Choroid plexus epithelial cell (primary cell): ENCODE results near the gene DAB1.

Source experiments
- DNase-seq: peaks from one replicate; pipeline ENCODE4 v3.0.0-alpha.2; 2010; ENCODE audit warnings: low read depth
- H3K4me3 ChIP-seq: 2 replicates; pipeline ENCODE4 v1.5.1; 2011; ENCODE audit warnings: low read depth, mild to moderate bottlenecking, control low read depth, low read length, moderate library complexity
- TF ChIP-seq, protein P1 (sequence below): conservative IDR thresholded peaks from 2 replicates; pipeline ENCODE4 v1.5.1; 2011; ENCODE audit warnings: low read depth, mild to moderate bottlenecking, control low read depth, inconsistent platforms, low read length, moderate library complexity

DAB1 gene

DNA sequence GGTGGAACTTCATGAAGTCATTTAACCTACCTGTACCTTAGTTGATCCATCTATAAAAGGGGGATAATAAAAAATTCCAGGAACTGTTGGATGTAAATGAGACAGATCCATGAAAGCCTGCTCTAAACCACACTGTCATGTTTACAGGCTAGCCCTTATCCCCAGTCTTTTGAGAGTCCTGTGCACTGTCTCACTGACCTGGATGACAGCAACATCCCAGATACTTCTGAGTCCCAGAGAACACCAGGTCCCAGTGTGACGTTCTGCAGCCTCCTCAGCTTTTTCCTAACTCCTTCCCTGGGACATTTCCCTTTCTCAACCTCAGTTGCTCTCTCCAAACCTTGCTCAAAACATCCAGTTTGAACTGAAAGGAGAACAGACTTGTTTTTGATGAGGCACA lies 292.6 kb downstream of the DAB1 start:
- no peak overlapping the region for H3K4me3 ChIP-seq
- DNase-seq: no peak
- TF ChIP-seq, protein P1, sequence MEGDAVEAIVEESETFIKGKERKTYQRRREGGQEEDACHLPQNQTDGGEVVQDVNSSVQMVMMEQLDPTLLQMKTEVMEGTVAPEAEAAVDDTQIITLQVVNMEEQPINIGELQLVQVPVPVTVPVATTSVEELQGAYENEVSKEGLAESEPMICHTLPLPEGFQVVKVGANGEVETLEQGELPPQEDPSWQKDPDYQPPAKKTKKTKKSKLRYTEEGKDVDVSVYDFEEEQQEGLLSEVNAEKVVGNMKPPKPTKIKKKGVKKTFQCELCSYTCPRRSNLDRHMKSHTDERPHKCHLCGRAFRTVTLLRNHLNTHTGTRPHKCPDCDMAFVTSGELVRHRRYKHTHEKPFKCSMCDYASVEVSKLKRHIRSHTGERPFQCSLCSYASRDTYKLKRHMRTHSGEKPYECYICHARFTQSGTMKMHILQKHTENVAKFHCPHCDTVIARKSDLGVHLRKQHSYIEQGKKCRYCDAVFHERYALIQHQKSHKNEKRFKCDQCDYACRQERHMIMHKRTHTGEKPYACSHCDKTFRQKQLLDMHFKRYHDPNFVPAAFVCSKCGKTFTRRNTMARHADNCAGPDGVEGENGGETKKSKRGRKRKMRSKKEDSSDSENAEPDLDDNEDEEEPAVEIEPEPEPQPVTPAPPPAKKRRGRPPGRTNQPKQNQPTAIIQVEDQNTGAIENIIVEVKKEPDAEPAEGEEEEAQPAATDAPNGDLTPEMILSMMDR: no peak

DNA sequence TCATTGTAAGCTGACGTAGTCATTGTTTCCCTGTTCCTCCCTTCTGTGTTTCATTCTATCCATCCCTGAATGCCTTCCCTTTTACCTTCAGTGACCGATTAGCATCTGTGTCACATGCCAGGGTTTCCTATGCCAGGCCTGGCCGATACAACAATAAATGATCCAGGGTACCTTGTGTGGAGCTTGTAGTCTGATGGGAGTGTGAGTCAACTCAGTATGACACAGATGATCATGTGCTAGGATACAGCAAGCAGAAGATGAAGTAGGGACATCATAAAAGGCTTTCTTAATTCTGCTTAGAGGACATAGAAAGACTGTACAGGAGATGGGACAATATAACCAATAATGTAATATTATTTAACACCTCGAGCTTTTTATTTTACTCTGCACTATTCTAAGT lies 294.0 kb downstream of the DAB1 start:
- TF ChIP-seq, protein P1: no peak
- H3K4me3 ChIP-seq: no peak overlapping the region
- no peak for DNase-seq

DNA sequence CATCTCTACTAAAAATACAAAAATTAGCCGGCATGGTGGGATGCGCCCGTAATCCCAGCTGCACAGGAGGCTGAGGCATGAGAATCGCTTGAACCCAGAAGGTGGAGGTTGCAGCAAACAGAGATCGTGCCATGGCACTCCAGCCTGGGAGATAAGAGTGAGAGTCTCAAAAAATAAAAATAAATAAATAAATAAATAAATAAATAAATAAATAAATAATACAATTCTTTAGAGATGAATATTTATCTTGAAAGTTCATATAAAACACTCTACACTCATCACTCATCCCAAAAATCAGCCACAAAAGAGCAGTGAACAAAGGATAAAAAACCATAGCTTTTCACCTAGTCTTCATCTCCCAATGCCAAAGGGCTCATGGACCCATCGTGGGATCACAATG lies 295.9 kb downstream of the DAB1 start:
- H3K4me3 ChIP-seq: no peak overlapping the region
- TF ChIP-seq, protein P1: no peak
- DNase-seq: no peak

DNA sequence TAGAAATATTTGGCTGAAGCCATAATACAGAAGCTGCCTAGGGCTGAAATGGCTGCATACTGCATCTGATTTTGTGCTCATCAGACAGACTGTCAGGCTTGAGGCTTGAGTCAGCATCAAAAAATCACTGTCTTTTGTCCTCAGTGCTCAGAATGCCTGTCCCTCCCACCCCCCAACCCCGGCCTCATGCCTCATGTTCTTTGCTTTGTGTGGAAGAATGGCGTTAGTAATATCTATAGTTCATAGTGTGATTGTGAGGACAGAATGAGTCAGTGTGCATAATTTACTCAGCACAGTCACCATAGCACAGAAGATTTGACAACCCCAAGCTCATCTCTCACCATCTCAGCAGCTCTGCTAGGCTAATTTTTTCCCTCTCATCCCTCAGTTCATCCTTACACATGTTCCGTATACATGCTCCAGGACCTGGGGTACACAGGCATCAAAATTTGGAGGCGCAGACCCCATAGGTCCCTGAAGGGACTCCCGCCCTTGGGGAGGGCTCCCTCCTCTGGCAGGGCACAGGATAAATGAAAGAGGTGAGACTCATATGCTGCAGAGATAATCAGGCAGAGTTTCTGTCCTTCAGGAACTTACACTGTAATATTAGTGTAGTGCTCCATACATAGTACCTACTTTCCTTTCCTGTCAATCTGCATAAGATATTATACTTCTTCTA lies 299.0 kb downstream of the DAB1 start:
- TF ChIP-seq, protein P1: no peak
- no peak overlapping the region for H3K4me3 ChIP-seq
- no peak for DNase-seq

DNA sequence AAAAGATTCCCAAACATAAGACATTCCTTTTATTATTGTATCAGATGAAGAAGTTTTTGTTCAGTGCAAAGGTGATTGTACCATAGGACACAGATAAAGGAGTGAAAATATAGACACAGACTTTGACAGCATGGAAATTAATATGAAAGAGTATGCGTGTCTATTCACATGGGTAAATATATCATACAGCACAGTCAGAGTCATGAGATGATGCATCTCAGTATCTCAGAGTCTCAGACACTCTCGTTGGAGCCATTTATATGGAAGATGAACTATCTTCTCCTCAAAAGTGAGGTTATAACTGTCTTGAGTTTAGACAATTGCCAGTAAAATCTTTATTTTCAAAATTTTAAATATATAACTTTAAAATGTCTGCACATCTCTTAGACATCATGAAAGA lies 299.7 kb downstream of the DAB1 start:
- DNase-seq: no peak
- TF ChIP-seq, protein P1: no peak
- H3K4me3 ChIP-seq: no peak overlapping the region

DNA sequence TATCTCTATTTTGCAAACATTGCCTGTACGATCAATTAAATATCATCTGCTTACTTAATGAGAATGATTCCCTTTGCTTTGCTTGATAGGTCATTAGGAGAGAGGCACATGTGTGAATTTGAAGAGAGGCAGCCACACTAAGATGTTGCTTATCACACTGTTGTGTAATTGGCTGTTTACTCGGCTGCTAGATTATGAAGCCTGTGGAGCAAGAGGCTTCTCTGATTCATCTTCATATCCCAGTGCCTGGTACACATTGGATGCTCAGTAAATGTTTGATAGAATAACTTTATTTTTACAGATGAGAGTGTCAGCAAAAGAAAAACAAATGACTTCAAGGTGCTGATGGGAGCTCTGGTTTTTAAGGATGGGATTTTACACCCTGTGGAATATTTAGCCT lies 301.8 kb downstream of the DAB1 start:
- peak; percentile 16 for DNase-seq
- TF ChIP-seq, protein P1: no peak
- no peak overlapping the region for H3K4me3 ChIP-seq

DNA sequence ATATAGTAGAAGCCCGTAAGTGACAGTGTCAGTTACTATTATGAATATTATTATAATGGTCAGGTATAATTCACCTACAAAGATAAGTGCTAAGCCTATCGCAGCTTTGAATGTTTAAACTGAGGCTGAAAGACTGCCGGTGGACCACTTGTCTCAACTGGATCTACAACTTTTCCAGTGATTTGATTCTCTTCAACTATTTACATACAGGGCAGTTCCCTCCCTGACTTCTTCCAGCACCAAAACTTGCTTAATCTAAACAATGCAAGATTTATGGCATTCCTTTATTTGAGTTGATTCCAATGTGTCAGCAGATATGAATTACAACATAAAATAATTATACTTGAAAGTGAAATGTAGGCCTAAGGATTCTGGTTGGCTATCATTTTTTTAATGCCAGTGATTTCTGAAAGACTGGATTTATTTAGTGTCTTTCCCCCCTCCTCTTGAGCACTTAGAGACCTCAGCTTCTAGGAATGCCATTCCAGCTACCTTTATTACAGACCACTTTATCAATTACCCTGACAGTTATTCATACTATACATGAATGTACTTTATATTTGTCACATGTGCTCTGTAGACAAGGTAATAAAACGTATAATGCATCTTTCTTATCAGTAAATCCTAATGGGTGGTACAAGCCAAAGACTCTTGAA lies 304.8 kb downstream of the DAB1 start:
- DNase-seq: no peak

More for the DNA sequence above, 304.8 kb downstream of the DAB1 start:
- H3K4me3 ChIP-seq: no peak overlapping the region
- TF ChIP-seq, protein P1: no peak
